SK-N-MC (cell line): ENCODE results near the gene CYSTM1.

Source experiments
- FOXP2 ChIP-seq: optimal IDR thresholded peaks from 2 replicates; pipeline ENCODE3; 2011; ENCODE audit warnings: mild to moderate bottlenecking, moderate library complexity; ENCODE audit not compliant: insufficient read depth; ENCODE audit errors: extremely low read length, control extremely low read depth
- POLR2AphosphoS5 ChIP-seq: IDR thresholded peaks from 2 replicates; pipeline ENCODE4 v1.6.1; 2012; ENCODE audit warnings: mild to moderate bottlenecking, low read depth, low read length, borderline replicate concordance

DNA sequence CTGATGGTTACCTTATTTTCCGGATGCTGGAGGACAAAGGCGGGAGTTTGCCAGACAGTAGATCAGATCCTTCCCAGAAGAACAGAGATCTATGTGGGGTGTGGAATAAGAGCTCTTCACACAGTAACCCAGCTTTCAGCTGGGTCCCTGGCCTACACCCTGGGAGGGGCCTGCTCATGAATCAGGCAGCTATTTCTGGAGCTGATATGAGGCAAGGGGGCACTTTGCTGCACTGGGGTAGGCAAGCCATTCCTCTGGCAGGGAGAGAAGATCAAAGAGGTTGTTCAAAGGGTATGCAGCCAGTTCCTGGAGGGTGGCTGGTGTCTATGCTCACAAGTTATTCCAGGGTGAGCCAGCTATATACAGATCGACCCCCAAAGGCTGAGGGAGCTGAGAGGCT lies 48.6 kb downstream of the CYSTM1 start:
- TF ChIP-seq POLR2AphosphoS5 (no peak), FOXP2 (no peak)
